Smooth muscle cell (in vitro differentiated cells): Measurements from ENCODE around the gene SAMD14. TPM values are rescaled to one million over a fixed set of nuclear protein-coding genes. Genes with fewer than 3 reads are reported as not detected.

Experiments
- DNase-seq: peaks from one replicate; lab custom pipeline; 2025; ENCODE audit not compliant: unreplicated experiment; lab: John Stamatoyannopoulos, UW
- H2AFZ ChIP-seq: fragments of 200-600 bp; sonication (generic); 2 replicates; pipeline ENCODE4 v1.6.0; 2016; ENCODE audit warnings: antibody characterized with exemption, low read depth, mild to moderate bottlenecking
- H3F3A ChIP-seq: fragments of 200-600 bp; sonication (generic); 2 replicates; pipeline ENCODE4 v1.6.0; 2017; ENCODE audit warnings: antibody characterized with exemption, low read depth
- H3K27ac ChIP-seq: fragments of 200-600 bp; sonication (generic); 2 replicates; pipeline ENCODE4 v1.5.1; 2016; ENCODE audit warnings: low read depth, mild to moderate bottlenecking
- H3K27me3 ChIP-seq: fragments of 200-600 bp; sonication (generic); 2 replicates; pipeline ENCODE4 v1.6.1; 2016; ENCODE audit warnings: low read depth, mild to moderate bottlenecking
- H3K36me3 ChIP-seq: fragments of 200-600 bp; sonication (generic); 2 replicates; pipeline ENCODE4 v1.5.1; 2016; ENCODE audit warnings: low read depth
- H3K4me1 ChIP-seq: fragments of 200-600 bp; sonication (generic); 2 replicates; pipeline ENCODE4 v1.5.1; 2016; ENCODE audit warnings: low read depth
- H3K4me2 ChIP-seq: fragments of 200-600 bp; sonication (generic); 2 replicates; pipeline ENCODE4 v1.6.0; 2016; ENCODE audit warnings: mild to moderate bottlenecking
- H3K4me3 ChIP-seq: fragments of 200-600 bp; sonication (generic); 2 replicates; pipeline ENCODE4 v1.5.1; 2016; ENCODE audit warnings: mild to moderate bottlenecking
- H3K79me2 ChIP-seq: fragments of 200-600 bp; sonication (generic); 2 replicates; pipeline ENCODE4 v1.6.0; 2016; ENCODE audit warnings: low read depth, mild to moderate bottlenecking
- H3K9ac ChIP-seq: fragments of 200-600 bp; sonication (generic); 2 replicates; pipeline ENCODE4 v1.6.0; 2016; ENCODE audit warnings: low read depth
- H3K9me3 ChIP-seq: fragments of 200-600 bp; sonication (generic); replicated peaks from 2 replicates; pipeline ENCODE4 v1.5.1; 2016; ENCODE audit warnings: low read depth
- H4K20me1 ChIP-seq: fragments of 200-600 bp; sonication (generic); 2 replicates; pipeline ENCODE4 v1.6.0; 2016; ENCODE audit warnings: low read depth
- CTCF ChIP-seq: fragments of 200-600 bp; sonication (generic); IDR thresholded peaks from 2 replicates; pipeline ENCODE4 v1.5.1; 2017; ENCODE audit warnings: borderline replicate concordance, mild to moderate bottlenecking, antibody characterized with exemption; ENCODE audit not compliant: insufficient read depth, poor library complexity, severe bottlenecking
- WGBS: methylation state at CpG from one replicate; pipeline ENCODE4 v1.1.7; 2016; ENCODE audit warnings: low lambda C conversion rate; 5-methylcytosine and 5-hydroxymethylcytosine counted together
- polyA plus RNA-seq: library from polyadenylated mRNA; unstranded; fragments of >200 nt; fragmentation: Nextera tagmentation; extraction: Ambion mirVana; gene quantifications from 2 replicates; pipeline ENCODE4 v1.2.1, GENCODE V29; 2016
- total RNA-seq: library from RNA; depleted of rRNA; stranded (reverse); fragments of >200 nt; gene quantifications from 2 replicates; pipeline ENCODE4 v1.2.3, GENCODE V29; 2014

The SAMD14 gene
- total and polyA plus RNA-seq, 2 experiments from 2014 or later: 13.7 to 39.1 TPM

DNA sequence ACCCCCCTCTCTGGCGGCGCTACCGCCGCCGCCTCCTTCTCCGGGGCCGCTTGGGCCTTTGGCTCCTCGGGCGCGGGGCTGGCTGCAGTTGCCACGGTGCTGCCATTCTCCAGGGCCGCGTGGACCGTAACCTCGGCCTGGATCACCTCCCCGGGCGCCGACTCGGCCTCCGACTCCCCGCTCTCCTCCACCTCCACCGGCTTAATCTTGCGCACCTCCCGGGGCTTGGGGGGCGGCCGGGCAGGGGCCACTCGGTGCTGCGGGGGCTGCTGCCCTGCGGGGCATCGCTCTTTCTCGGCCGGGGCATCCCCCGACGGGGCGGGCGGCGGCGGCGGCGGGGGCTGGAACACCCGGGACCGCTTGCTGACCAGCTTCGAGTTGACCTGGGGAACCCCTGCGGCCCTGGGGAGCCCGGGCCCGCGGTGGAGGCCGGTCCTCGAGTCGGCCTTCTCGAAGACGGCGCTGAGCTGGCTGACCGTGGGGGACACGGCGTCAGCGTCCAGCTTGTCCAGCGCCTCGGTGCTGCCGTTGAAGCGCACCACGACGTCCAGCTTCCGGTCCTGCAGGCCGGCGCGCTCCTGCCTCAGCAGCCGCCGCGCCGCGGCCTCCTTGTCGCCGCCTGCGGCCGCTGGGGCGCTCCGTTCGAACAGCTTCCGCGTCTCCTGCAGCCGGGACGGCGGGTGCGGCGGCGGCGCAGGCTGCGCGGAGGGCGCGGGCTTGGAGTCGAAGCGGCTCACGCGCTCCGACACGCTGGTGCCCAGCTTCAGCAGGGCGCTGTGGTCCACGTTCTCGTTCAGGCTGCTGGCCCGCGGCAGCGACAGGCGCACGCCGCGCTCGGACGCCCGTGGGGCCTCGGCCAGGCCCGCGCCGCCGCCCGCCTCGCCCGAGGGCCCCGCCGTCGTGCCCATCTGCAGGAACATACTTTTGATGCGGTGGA lies 19.7 kb upstream of the SAMD14 start:
- Histone ChIP-seq H2AFZ (no peak overlapping the region), H3K9ac (peak overlapping the region; percentile 78), H3K27ac (peak overlapping the region; percentile 26), H3K27me3 (no peaks in the 10 kb centered on the region), H3K36me3 (no peaks in the 10 kb centered on the region), H3K4me1 (peaks cover 30% of the 10 kb centered on the region), H3K79me2 (peaks cover 58% of the 10 kb centered on the region), H3F3A (peaks cover 4% of the 10 kb centered on the region), H3K4me2 (peak overlapping the region; percentile 98), H4K20me1 (peaks cover 52% of the 10 kb centered on the region), H3K4me3 (peak overlapping the region; percentile 99), H3K9me3 (no peaks in the 10 kb centered on the region)
- 1% methylated on average over 91 of the region's 123 CpGs for WGBS
- no peak for DNase-seq
- peak; percentile 3 for TF ChIP-seq CTCF

DNA sequence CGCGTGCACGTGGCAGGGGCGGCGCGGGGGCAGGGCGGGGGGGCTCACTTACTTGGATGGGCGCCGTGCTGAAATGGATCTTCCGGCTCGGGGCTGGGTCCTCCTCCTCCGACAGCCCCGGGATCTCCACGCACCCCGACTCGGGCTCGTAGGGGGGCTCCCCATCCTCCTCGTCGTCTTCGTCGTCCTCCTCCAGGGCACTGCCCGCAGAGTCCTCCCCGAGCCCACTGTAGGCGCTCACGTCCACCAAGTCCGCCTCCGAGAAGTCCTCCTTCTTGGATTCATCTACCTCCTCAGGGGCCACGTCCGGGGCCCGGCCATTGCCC lies 19.1 kb upstream of the SAMD14 start:
- H4K20me1 ChIP-seq: peaks cover 59% of the 10 kb centered on the region
- H3K4me2 ChIP-seq: peak overlapping the region; percentile 98
- WGBS: under 1% methylated on average over 20 of the region's 30 CpGs
- H3K9ac ChIP-seq: peak overlapping the region; percentile 78
- H3K27ac ChIP-seq: peak overlapping the region; percentile 26
- H3F3A ChIP-seq: peaks cover 4% of the 10 kb centered on the region
- no peak for DNase-seq
- no peaks in the 10 kb centered on the region for H3K27me3 ChIP-seq
- no peak overlapping the region for H2AFZ ChIP-seq
- no peaks in the 10 kb centered on the region for H3K9me3 ChIP-seq
- H3K4me3 ChIP-seq: peak overlapping the region; percentile 99
- H3K79me2 ChIP-seq: peaks cover 64% of the 10 kb centered on the region
- H3K4me1 ChIP-seq: peaks cover 30% of the 10 kb centered on the region
- no peak for TF ChIP-seq CTCF
- no peaks in the 10 kb centered on the region for H3K36me3 ChIP-seq

DNA sequence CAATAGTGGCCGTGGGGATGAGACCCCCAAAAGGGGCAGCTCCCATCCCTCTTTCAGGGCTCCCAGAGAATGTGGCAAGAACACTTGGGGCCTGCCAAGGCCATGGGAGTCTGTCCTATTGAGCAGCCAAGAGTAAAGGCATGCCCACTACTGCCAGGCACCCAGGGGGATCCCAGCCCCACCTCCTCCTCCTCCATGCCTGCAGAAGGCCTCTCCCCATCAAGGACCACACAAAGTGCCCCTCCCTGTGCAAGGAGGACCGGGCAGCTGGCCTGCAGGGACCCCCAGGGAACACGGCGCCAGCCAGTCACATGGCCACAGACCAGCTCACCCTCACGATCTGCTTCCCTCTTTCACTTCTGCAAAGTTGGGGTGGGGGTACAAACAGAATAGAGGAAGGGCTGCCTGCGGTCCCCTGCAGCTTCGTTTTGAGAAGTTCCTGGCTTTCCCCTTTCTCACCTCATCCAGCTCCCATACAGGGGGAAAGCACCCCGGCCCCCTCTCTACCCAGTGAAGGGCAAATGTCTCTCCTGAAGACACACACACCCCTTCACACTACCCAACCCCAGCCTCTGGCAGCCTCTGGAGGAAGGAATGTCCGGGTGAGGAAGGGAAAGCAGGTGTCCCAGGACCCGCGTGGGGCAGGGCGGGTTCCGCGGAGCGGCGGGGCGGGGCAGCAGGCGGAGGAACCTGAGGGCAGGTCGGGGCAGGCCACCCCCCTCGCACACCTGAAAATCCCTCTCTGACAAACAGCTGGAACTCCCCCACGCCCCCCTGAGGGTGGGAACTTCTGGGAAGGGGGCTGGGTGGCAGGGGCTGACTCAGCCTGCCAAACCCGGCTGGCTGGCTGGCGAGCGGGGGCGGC lies 18.5 kb upstream of the SAMD14 start:
- peak; percentile 44 for TF ChIP-seq CTCF
- H3K9ac ChIP-seq: peak overlapping the region; percentile 78
- peak overlapping the region; percentile 23 for H3K27ac ChIP-seq
- no peaks in the 10 kb centered on the region for H3K27me3 ChIP-seq
- no peaks in the 10 kb centered on the region for H3K36me3 ChIP-seq
- peaks cover 68% of the 10 kb centered on the region for H3K79me2 ChIP-seq
- peaks cover 64% of the 10 kb centered on the region for H4K20me1 ChIP-seq
- peaks cover 30% of the 10 kb centered on the region for H3K4me1 ChIP-seq
- no peaks in the 10 kb centered on the region for H3K9me3 ChIP-seq
- no peak overlapping the region for H2AFZ ChIP-seq
- H3K4me3 ChIP-seq: peak overlapping the region; percentile 99
- peak overlapping the region; percentile 98 for H3K4me2 ChIP-seq
- peaks cover 4% of the 10 kb centered on the region for H3F3A ChIP-seq
- no peak for DNase-seq
- 10% methylated on average over 21 of the region's 25 CpGs for WGBS
